Esophagus muscularis mucosa (tissue), 3 donors: Measurements from ENCODE around the gene GUCA1C.

ENCODE experiments used
- POLR2A ChIP-seq: fragments of 450-650 bp; IDR thresholded peaks from one replicate; pipeline ENCODE4 v1.6.1; 2017; ENCODE audit warnings: antibody characterized with exemption, moderate library complexity, mild to moderate bottlenecking, low read depth
- TF ChIP-seq, protein P1 (sequence below), 3 experiments: fragments of 200-600 bp in 2 of 3; fragments of 450-650 bp in 1 of 3; sonication (generic) in 2 of 3; IDR thresholded peaks; one replicate each; pipeline ENCODE4 v1.5.1; 2017 to 2019; ENCODE audit warnings: antibody characterized with exemption in 3 of 3, mild to moderate bottlenecking in 2 of 3, moderate library complexity in 1 of 3

DNA sequence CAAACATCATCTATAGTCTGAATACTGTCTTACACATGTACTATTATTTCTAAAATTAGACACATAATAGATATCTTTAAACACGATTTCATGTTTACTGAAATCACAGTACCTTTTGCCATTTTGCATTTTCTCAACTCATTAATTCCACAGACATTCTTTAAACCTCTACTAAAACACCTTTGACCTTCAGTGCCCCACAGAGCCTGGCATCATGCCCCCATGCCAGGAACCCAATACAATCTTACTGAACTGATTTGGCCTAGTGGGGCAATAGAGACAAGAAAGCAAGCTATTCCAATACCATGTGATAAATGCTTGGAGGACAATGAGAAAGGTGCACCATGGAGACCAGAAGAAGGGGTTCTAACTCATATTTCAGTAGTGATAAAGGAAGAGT, 19.3 kb upstream of the GUCA1C start:
- TF ChIP-seq POLR2A, result no peak
- TF ChIP-seq, protein P1, sequence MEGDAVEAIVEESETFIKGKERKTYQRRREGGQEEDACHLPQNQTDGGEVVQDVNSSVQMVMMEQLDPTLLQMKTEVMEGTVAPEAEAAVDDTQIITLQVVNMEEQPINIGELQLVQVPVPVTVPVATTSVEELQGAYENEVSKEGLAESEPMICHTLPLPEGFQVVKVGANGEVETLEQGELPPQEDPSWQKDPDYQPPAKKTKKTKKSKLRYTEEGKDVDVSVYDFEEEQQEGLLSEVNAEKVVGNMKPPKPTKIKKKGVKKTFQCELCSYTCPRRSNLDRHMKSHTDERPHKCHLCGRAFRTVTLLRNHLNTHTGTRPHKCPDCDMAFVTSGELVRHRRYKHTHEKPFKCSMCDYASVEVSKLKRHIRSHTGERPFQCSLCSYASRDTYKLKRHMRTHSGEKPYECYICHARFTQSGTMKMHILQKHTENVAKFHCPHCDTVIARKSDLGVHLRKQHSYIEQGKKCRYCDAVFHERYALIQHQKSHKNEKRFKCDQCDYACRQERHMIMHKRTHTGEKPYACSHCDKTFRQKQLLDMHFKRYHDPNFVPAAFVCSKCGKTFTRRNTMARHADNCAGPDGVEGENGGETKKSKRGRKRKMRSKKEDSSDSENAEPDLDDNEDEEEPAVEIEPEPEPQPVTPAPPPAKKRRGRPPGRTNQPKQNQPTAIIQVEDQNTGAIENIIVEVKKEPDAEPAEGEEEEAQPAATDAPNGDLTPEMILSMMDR (IDR thresholded peaks at IDR 0.05), result no peak
